ENCODE data around the gene BCO1.

Gene BCO1

GRCh38 chr16:81251871-81252270 is 13.4 kb downstream of the BCO1 start:
- no peak overlapping the region for H3K4me3 ChIP-seq (ENCODE audit: low read length)
- peak; percentile 55 for DNase-seq (ENCODE audit: low read depth)

GRCh38 chr16:81253141-81253540 is 14.7 kb downstream of the BCO1 start:
- no peak for TF ChIP-seq CTCF (conservative IDR thresholded peaks at IDR 0.05; ENCODE audit: low read length)
- DNase-seq (ENCODE audit: low read depth), result no peak
- H3K4me3 ChIP-seq (ENCODE audit: low read length), result no peak overlapping the region

More at GRCh38 chr16:81251871-81252270, 13.4 kb downstream of the BCO1 start:
- TF ChIP-seq CTCF (conservative IDR thresholded peaks at IDR 0.05; ENCODE audit: low read length), result no peak

GRCh38 chr16:81254922-81255526 is 16.5 kb downstream of the BCO1 start:
- no peak for TF ChIP-seq CTCF (conservative IDR thresholded peaks at IDR 0.05; ENCODE audit: low read length)
- no peak for DNase-seq (ENCODE audit: low read depth)
- H3K4me3 ChIP-seq (ENCODE audit: low read length), result no peak overlapping the region

- no peak overlapping the region for H3K4me3 ChIP-seq (ENCODE audit: low read length)
- TF ChIP-seq CTCF (conservative IDR thresholded peaks at IDR 0.05; ENCODE audit: low read length), result no peak
- DNase-seq (ENCODE audit: low read depth), result no peak
Observed at GRCh38 chr16:81259916-81260315, 21.4 kb downstream of the BCO1 start.

- H3K4me3 ChIP-seq (ENCODE audit: low read length), result no peak overlapping the region
- peak; percentile 67 for TF ChIP-seq CTCF (conservative IDR thresholded peaks at IDR 0.05; ENCODE audit: low read length)
- peak; percentile 2 for DNase-seq (ENCODE audit: low read depth)
Observed at GRCh38 chr16:81261049-81261648, 22.7 kb downstream of the BCO1 start.

- no peak overlapping the region for H3K4me3 ChIP-seq (ENCODE audit: low read length)
- no peak for DNase-seq (ENCODE audit: low read depth)
- peak; percentile 12 for TF ChIP-seq CTCF (conservative IDR thresholded peaks at IDR 0.05; ENCODE audit: low read length)
Observed at GRCh38 chr16:81263470-81264220, 25.2 kb downstream of the BCO1 start.

Data from AG10803 (cell line).